AG09319 (cell line): ENCODE results near the gene AGPS.
"Not testable (repeated sequence)": the region's sequence is repeated elsewhere in the genome, so short reads cannot be mapped to it uniquely, and the experiment has no call there.

Source experiments
- DNase-seq: peaks from one replicate; pipeline ENCODE4 v3.0.0-alpha.2; 2010; ENCODE audit warnings: low read depth; ENCODE audit errors: extremely low read depth
- CTCF ChIP-seq: IDR thresholded peaks from 2 replicates; pipeline ENCODE4 v1.5.1; 2011; ENCODE audit warnings: low read depth, mild to moderate bottlenecking, inconsistent platforms, low read length, moderate library complexity

The AGPS gene

GRCh38 chr2:177545981-177546585, 153.5 kb downstream of the AGPS start:
- no peak for DNase-seq
- TF ChIP-seq CTCF = no peak

GRCh38 chr2:177547122-177547521, 154.5 kb downstream of the AGPS start:
- no peak for DNase-seq
- TF ChIP-seq CTCF = no peak

- TF ChIP-seq CTCF = no peak
Measured at GRCh38 chr2:177547772-177548171, 155.2 kb downstream of the AGPS start.

GRCh38 chr2:177548636-177549035, 156.1 kb downstream of the AGPS start:
- TF ChIP-seq CTCF = no peak
- DNase-seq = no peak

More at GRCh38 chr2:177547772-177548171, 155.2 kb downstream of the AGPS start:
- DNase-seq = no peak

- DNase-seq = no peak
- no peak for TF ChIP-seq CTCF
Measured at GRCh38 chr2:177549171-177549570, 156.6 kb downstream of the AGPS start.

- no peak for TF ChIP-seq CTCF
- no peak for DNase-seq
Measured at GRCh38 chr2:177550264-177551200, 158.0 kb downstream of the AGPS start.

- not testable (repeated sequence) for DNase-seq
Measured at GRCh38 chr2:177551360-177551759, 158.8 kb downstream of the AGPS start.
